ENCODE results near the gene KNTC1. TPM values are rescaled to one million over a fixed set of nuclear protein-coding genes. Genes with fewer than 3 reads are reported as not detected.
"Not testable (repeated sequence)": the region's sequence is repeated elsewhere in the genome, so short reads cannot be mapped to it uniquely, and the experiment has no call there.

Gene KNTC1
- total RNA-seq, 1 experiment from 2014 or later, result 75.4 TPM

DNA sequence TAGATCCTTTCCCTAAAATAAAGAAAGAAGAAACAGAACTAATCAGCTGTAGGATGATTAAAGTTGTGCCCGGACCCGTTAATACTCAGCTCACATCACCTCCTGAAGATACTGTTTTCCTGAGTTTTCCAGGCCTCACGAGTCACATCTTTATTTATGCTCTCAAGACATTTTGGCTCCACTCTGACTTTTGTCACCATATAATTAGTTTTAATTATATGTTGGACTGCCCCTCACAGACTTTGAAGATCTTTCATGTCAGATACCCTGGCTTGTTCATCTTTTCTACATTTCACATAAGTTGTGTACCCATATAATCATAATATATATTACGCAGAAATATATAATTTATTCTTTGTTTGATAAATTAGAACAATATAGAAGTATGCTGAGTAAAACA lies 88.7 kb downstream of the KNTC1 start:
- Histone ChIP-seq H3K4me1 (no peaks in the 10 kb centered on the region), H3K4me3 (no peak overlapping the region), H3K27me3 (no peaks in the 10 kb centered on the region), H3K36me3 (peaks cover 71% of the 10 kb centered on the region), H3K9me3 (replicated peaks) (no peaks in the 10 kb centered on the region), H3K27ac (no peak overlapping the region)
- no peak for DNase-seq

DNA sequence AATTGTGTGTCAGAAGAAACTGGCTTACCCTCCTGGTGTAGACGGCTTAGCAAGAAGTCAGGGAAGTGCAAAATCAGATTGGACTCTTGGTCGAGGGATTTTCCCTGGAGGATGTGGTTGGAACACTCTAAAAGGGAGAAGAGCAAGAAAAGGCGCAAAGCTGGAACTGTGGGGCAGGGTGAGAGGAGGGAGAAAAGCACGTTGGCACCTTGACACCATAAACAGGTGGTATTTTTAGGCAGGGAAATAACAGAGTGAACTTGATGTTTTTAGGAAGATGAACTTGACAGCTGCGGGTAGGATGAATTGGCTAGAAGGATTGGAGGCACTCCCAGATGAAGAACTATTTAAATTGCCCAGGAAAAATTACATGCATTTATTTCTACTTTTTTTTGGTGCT lies 108.4 kb downstream of the KNTC1 start:
- no peak overlapping the region for H3K27ac ChIP-seq
- no peaks in the 10 kb centered on the region for H3K36me3 ChIP-seq
- no peaks in the 10 kb centered on the region for H3K9me3 ChIP-seq (replicated peaks)
- H3K4me3 ChIP-seq, result no peak overlapping the region
- H3K4me1 ChIP-seq, result no peaks in the 10 kb centered on the region
- DNase-seq, result no peak
- no peaks in the 10 kb centered on the region for H3K27me3 ChIP-seq

DNA sequence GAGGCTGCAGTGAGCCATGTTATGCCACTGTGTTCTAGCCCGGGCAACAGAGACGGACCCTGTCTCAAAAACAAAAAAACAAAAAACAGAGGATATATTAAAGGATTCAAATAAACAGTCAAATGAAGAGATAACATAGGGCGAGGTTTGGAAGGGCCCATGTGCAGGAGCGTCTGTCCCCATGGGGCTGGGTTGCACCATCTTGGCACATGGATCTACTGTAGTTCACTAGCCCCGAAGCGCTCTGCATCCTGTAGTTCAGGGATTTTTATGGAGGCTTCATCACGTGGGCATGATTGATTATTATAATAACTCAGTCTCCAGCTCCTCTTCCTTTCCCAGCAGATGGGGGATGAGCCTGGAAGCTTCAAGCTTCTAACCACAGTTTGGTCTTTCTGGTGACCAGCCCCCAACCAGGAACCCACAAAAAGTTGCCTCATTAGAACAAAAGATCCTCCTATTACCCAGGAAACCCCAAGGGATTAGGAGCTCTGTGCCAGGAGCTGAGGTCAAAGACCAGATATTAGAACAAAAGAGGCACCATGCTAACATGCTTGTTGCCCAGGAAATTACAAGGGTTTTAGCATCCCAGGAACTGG lies 116.3 kb downstream of the KNTC1 start:
- Histone ChIP-seq H3K9me3 (replicated peaks) (no peaks in the 10 kb centered on the region), H3K27me3 (no peaks in the 10 kb centered on the region), H3K27ac (no peak overlapping the region), H3K4me1 (peaks cover 6% of the 10 kb centered on the region), H3K4me3 (no peak overlapping the region), H3K36me3 (no peaks in the 10 kb centered on the region)
- peak in 1 of 2 experiments; percentile 27 for DNase-seq

DNA sequence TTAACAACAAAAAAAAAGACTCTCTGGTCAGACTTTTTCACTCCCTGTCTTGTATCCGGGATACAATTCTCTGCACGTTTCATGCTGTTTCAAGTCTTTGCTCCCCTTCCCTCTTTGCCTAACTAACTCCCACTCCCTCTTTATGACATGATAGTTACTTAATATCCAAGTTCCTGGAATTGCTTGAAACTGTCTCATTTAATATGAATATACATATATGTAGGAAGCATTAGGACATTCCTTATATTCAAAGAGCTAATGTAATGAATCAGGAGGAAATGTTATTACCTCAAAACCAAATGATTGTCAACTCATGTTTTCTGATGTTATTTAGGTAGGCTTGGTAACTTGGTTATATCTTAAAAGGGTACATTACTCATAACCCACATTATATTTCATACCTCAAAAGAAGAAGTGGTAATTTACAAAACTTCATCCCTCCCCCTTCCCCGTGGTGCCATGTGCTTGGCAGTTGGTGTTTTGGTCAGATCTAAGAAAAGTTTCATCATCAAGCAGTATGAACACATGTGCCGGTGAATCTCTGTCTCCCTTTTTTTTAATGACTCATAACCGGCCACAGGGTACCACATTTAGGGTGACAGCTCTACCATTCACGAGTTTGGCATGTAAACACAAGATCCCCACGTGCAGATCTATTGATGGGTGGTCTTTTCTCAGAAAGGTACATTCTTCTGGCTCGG lies 119.6 kb downstream of the KNTC1 start:
- H3K4me3 ChIP-seq, result no peak overlapping the region
- peak; percentile 11 to 29 for DNase-seq

DNA sequence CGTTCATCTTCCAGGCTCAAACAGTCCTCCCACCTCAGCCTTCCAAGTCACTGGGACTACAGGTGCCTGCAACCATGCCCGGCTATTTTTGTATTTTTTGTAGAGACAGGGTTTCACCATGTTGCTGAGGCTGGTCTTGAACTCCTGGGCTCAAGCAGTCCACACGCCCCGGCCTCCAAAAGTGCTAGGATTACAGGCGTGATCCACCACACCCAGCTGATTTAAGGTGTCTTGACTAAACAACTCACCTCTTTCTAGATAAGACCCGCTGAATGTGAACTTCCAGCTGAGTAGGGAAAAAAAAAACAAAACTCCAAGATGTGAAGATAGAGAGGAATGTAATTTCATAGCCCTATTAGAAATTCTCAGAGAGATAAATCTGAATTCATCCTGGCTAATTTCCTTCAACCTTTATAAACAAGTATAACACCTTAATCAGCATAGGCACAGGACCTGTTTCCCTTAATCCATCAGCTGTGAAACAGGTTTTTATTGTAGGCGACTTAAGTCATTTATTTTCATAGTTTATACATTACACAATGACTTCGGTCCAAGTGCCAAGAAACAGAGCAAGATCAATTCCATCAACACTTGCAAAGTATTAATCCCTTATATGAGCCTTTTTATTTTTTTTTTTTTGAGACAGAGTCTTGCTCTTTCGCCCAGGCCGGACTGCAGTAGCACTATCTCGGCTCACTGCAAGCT lies 124.6 kb downstream of the KNTC1 start:
- no peaks in the 10 kb centered on the region for H3K9me3 ChIP-seq (replicated peaks)
- no peak overlapping the region for H3K27ac ChIP-seq
- DNase-seq, result no peak
- peaks cover 4% of the 10 kb centered on the region for H3K4me1 ChIP-seq
- H3K36me3 ChIP-seq, result no peaks in the 10 kb centered on the region
- no peaks in the 10 kb centered on the region for H3K27me3 ChIP-seq
- no peak overlapping the region for H3K4me3 ChIP-seq

More for the DNA sequence above, 119.6 kb downstream of the KNTC1 start:
- Histone ChIP-seq H3K27ac (no peak overlapping the region), H3K27me3 (no peaks in the 10 kb centered on the region), H3K4me1 (peaks cover 6% of the 10 kb centered on the region), H3K9me3 (replicated peaks) (no peaks in the 10 kb centered on the region), H3K36me3 (no peaks in the 10 kb centered on the region)

GRCh38 chr12:122653291-122653690 lies 126.2 kb downstream of the KNTC1 start:
- not testable (repeated sequence) for DNase-seq; H3K36me3 ChIP-seq; H3K27me3 ChIP-seq; H3K4me3 ChIP-seq; H3K27ac ChIP-seq; H3K9me3 ChIP-seq (replicated peaks); H3K4me1 ChIP-seq

DNA sequence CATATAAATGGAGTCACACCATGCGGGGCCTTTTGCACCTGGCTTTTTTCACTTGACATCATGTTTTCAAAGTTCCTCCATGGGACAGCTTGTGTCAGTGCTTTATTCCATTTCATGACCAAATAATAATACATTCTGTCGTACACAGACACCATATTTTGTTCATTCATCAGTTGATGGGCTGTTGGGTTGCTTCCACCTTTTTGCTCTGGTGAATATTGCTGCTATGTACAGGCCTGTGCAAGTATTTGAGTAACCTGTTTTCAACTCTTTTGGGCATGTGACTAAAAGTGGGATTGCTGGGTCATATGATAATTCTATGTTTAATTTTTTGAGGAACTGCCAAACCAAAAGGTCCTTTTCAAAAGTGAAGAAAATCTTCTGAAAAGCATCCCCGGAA lies 129.2 kb downstream of the KNTC1 start:
- H3K4me3 ChIP-seq, result no peak overlapping the region
- no peaks in the 10 kb centered on the region for H3K27me3 ChIP-seq
- no peak for DNase-seq
- no peak overlapping the region for H3K27ac ChIP-seq
- H3K36me3 ChIP-seq, result no peaks in the 10 kb centered on the region
- H3K9me3 ChIP-seq (replicated peaks), result no peaks in the 10 kb centered on the region
- no peaks in the 10 kb centered on the region for H3K4me1 ChIP-seq

- no peak for DNase-seq
- Histone ChIP-seq H3K36me3 (no peaks in the 10 kb centered on the region), H3K27ac (no peak overlapping the region), H3K4me1 (no peaks in the 10 kb centered on the region), H3K9me3 (replicated peaks) (no peaks in the 10 kb centered on the region), H3K27me3 (no peaks in the 10 kb centered on the region), H3K4me3 (no peak overlapping the region)
Measured at GRCh38 chr12:122659579-122659978, 132.5 kb downstream of the KNTC1 start.

DNA sequence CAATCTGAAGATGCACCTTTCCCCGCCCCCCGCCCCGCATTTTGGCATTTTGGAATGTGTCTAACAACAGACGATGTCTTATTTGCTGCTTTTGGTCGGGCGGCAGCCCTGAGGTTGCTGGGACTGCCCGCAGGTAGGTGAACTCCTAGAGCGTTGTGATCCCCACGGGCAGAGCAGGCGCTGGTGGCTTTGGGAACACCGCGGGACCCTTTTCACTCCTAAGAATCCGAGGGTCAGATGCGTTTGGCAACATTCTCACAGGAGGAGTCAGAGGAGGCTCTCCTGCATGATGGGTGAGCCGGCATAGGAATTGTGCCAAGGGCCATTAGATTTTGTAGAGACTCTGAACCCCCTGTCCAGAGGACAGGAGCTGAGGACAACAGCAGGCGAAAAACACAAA lies 134.2 kb downstream of the KNTC1 start:
- Histone ChIP-seq H3K27ac (no peak overlapping the region), H3K4me1 (no peaks in the 10 kb centered on the region), H3K27me3 (no peaks in the 10 kb centered on the region), H3K9me3 (replicated peaks) (no peaks in the 10 kb centered on the region), H3K4me3 (no peak overlapping the region), H3K36me3 (no peaks in the 10 kb centered on the region)
- no peak for DNase-seq

DNA sequence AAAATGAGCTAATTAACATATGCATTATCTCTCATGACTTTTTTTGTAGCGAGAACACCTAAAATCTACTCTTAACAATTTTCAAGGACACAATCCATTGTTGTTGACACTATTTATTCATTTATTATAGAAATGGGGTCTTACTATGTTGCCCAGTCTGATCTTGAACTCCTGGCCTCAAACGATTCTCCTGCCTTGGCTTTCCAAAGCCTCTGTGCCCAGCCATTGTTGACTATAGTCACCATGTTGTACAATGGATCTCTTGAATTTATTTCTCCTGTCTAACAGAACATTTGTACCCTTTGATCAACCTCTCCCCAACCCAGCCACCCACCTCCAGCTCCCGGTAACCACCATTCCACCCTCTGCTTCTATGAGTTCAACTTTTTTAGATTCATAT lies 134.9 kb downstream of the KNTC1 start:
- Histone ChIP-seq H3K4me1 (no peaks in the 10 kb centered on the region), H3K4me3 (no peak overlapping the region), H3K9me3 (replicated peaks) (no peaks in the 10 kb centered on the region), H3K27ac (no peak overlapping the region), H3K27me3 (no peaks in the 10 kb centered on the region), H3K36me3 (no peaks in the 10 kb centered on the region)
- no peak for DNase-seq

DNA sequence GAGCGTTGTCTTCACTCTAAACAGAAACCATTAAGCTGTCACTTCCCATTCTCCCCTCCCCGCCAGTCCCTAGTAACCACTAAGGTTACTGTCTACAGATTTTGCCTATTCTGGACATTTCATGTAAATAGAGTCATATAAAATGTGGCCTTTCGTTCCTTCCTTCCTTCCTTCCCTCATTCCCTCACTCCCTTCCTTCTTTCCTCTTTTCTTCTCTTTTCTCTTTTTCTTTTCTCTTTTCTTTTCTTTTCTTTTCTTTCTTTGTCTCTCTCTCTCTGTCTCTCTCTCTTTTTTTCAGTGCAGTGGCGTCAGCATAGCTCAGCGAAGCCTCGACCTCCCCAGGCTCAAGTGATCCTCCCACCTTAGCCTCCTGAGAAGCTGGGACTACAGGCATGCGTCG lies 138.3 kb downstream of the KNTC1 start:
- no peaks in the 10 kb centered on the region for H3K4me1 ChIP-seq
- H3K9me3 ChIP-seq (replicated peaks), result no peaks in the 10 kb centered on the region
- H3K4me3 ChIP-seq, result no peak overlapping the region
- no peak for DNase-seq
- H3K36me3 ChIP-seq, result no peaks in the 10 kb centered on the region
- no peaks in the 10 kb centered on the region for H3K27me3 ChIP-seq
- no peak overlapping the region for H3K27ac ChIP-seq

- Histone ChIP-seq H3K27ac (no peak overlapping the region), H3K4me1 (no peaks in the 10 kb centered on the region), H3K9me3 (replicated peaks) (no peaks in the 10 kb centered on the region), H3K36me3 (no peaks in the 10 kb centered on the region), H3K27me3 (no peaks in the 10 kb centered on the region), H3K4me3 (no peak overlapping the region)
- no peak for DNase-seq
Measured at GRCh38 chr12:122665759-122666158, 138.7 kb downstream of the KNTC1 start.

DNA sequence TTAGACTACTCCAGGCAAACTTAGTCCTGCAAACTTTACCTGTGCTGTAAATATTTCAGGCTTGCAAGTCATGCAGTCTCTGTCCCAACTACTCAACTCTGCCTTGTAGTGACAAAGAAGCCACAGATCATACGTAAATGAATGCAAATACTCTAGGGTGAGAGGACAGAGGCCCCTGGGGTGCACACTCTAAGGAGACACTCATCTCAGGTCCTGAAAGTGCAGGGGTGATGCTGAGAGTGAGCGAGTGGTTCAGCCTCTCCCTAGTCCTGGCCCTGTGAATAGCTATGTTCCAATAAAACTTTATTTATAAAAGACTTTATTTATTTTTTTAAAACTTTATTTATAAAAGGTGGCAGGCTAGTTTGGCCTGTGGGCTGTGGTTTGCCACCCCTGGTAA lies 141.2 kb downstream of the KNTC1 start:
- Histone ChIP-seq H3K27me3 (no peaks in the 10 kb centered on the region), H3K9me3 (replicated peaks) (no peaks in the 10 kb centered on the region), H3K4me3 (no peak overlapping the region), H3K4me1 (no peaks in the 10 kb centered on the region), H3K36me3 (no peaks in the 10 kb centered on the region), H3K27ac (no peak overlapping the region)
- DNase-seq, result no peak

DNA sequence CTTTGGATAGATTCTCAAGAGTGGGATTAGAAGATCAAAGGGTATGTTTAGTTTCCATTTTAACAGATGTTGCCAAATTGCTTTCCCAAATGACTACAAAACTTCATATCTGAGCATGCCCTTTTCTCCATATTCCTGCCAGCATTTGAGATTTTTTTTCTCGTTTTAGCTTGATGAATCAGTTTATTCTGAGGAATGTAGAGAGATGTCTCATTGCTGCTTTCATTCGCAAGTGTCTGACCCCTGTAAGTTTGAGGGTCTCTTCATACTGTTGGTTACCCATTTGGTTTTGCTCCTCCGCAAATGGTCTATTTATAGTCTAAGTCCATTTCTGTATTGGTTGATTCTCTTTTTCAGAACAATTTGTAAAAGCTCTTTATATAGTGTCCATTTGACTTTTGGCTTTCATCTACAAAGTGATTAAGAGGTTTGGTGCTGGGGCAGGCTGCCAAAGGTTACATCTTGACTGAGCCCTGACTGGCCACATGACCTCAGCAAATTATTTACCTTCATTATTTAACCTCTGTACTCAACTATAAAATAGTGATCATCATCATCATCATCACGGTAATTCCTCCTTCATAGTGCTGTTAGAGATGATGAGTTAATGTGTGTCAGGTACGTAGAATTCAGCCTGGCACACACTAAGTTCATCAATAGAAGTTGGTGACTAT lies 142.5 kb downstream of the KNTC1 start:
- DNase-seq, result no peak
- H3K27ac ChIP-seq, result no peak overlapping the region
- H3K9me3 ChIP-seq (replicated peaks), result no peaks in the 10 kb centered on the region
- no peaks in the 10 kb centered on the region for H3K36me3 ChIP-seq
- H3K4me3 ChIP-seq, result no peak overlapping the region
- H3K27me3 ChIP-seq, result no peaks in the 10 kb centered on the region
- no peaks in the 10 kb centered on the region for H3K4me1 ChIP-seq

- Histone ChIP-seq H3K36me3 (no peaks in the 10 kb centered on the region), H3K9me3 (replicated peaks) (no peaks in the 10 kb centered on the region), H3K27ac (no peak overlapping the region), H3K4me3 (no peak overlapping the region), H3K27me3 (no peaks in the 10 kb centered on the region), H3K4me1 (no peaks in the 10 kb centered on the region)
- DNase-seq, result no peak
Measured at GRCh38 chr12:122672515-122672914, 145.5 kb downstream of the KNTC1 start.

Measured in SJCRH30 (cell line).